GM19099 (cell line): Measurements from ENCODE around the gene TSPAN19.

Experiments used
- POLR2A ChIP-seq: IDR thresholded peaks from 3 replicates; pipeline ENCODE4 v1.6.1; 2011; ENCODE audit warnings: low read depth; ENCODE audit not compliant: insufficient read length; ENCODE audit errors: extremely low read depth

The TSPAN19 gene

GRCh38 chr12:85036234-85036707, at the start of gene TSPAN19, which contains the start of gene LRRIQ1:
Gene TSPAN19 (minus strand): TSS chr12:85036277. CDS start chr12:85029946, 6,331 bp downstream.
Gene LRRIQ1 (plus strand): TSS chr12:85036351. CDS start chr12:85038177, 1,826 bp downstream.
- TF ChIP-seq POLR2A = no peak

- TF ChIP-seq POLR2A = no peak
Observed at GRCh38 chr12:85085066-85085465, 49.0 kb upstream of the TSPAN19 start.

GRCh38 chr12:85076688-85077430, 40.8 kb upstream of the TSPAN19 start:
- no peak for TF ChIP-seq POLR2A

- TF ChIP-seq POLR2A = no peak
Observed at GRCh38 chr12:85072826-85073225, 36.7 kb upstream of the TSPAN19 start.

- no peak for TF ChIP-seq POLR2A
Observed at GRCh38 chr12:85065837-85066482, 29.9 kb upstream of the TSPAN19 start.

GRCh38 chr12:85060916-85061315, 24.8 kb upstream of the TSPAN19 start:
- no peak for TF ChIP-seq POLR2A

- TF ChIP-seq POLR2A = no peak
Observed at GRCh38 chr12:85059594-85059993, 23.5 kb upstream of the TSPAN19 start.

GRCh38 chr12:85058339-85058738, 22.3 kb upstream of the TSPAN19 start:
- TF ChIP-seq POLR2A = no peak

GRCh38 chr12:85057370-85057963, 21.4 kb upstream of the TSPAN19 start:
- TF ChIP-seq POLR2A = no peak

GRCh38 chr12:85043829-85044228, 7.8 kb upstream of the TSPAN19 start:
- TF ChIP-seq POLR2A = no peak

GRCh38 chr12:85041395-85041794, 5.3 kb upstream of the TSPAN19 start:
- no peak for TF ChIP-seq POLR2A

GRCh38 chr12:85036733-85037132, 656 bp upstream of the TSPAN19 start:
- no peak for TF ChIP-seq POLR2A

GRCh38 chr12:85029456-85029855, 6.6 kb downstream of the TSPAN19 start:
- no peak for TF ChIP-seq POLR2A

- TF ChIP-seq POLR2A = no peak
Observed at GRCh38 chr12:85018098-85018497, 18.0 kb downstream of the TSPAN19 start.

- no peak for TF ChIP-seq POLR2A
Observed at GRCh38 chr12:85017618-85018017, 18.5 kb downstream of the TSPAN19 start.

GRCh38 chr12:85017133-85017532, 18.9 kb downstream of the TSPAN19 start:
- TF ChIP-seq POLR2A = no peak
